Lung (tissue), 12 donors: ENCODE data around the gene RALGAPA1. TPM values are rescaled to one million over a fixed set of nuclear protein-coding genes. Genes with fewer than 3 reads are reported as not detected.

ENCODE experiments used
- ATAC-seq: fragments of 200-7000 bp; cut with Tn5 transposase; one replicate; pipeline ENCODE4 v1.9.1; 2020; ENCODE audit warnings: moderate number of reproducible peaks; ENCODE audit not compliant: insufficient read depth, low FRiP score
- DNase-seq, 3 donors: peaks; one replicate each; pipeline ENCODE4 v3.0.0-alpha.2; 2013 to 2017
- H3K27ac ChIP-seq, 2 donors: one replicate each; pipeline ENCODE4 v1.5.1; 2013; ENCODE audit warnings: mild to moderate bottlenecking in 2 of 2, moderate library complexity in 2 of 2, control low read depth in 1 of 2, inconsistent platforms in 1 of 2, low read depth in 1 of 2, low read length in 1 of 2
- H3K27me3 ChIP-seq, 3 donors: one replicate each; pipeline ENCODE4 v1.5.1; 2013; ENCODE audit warnings: low read length in 2 of 3; ENCODE audit not compliant: control insufficient read depth in 3 of 3, insufficient read depth in 3 of 3
- H3K36me3 ChIP-seq, 4 donors: one replicate each; pipeline ENCODE4 v1.5.1; 2013; ENCODE audit warnings: low read length in 4 of 4, mild to moderate bottlenecking in 1 of 4, moderate library complexity in 1 of 4; ENCODE audit not compliant: control insufficient read depth in 4 of 4, insufficient read depth in 4 of 4
- H3K4me1 ChIP-seq, 5 donors: one replicate each; pipeline ENCODE4 v1.5.1; 2013; ENCODE audit warnings: low read length in 5 of 5, mild to moderate bottlenecking in 2 of 5, moderate library complexity in 1 of 5; ENCODE audit not compliant: control insufficient read depth in 5 of 5, insufficient read depth in 5 of 5
- H3K4me3 ChIP-seq: one replicate; pipeline ENCODE4 v1.5.1; 2013; ENCODE audit warnings: mild to moderate bottlenecking, control low read depth, moderate library complexity
- H3K9ac ChIP-seq, 2 donors: one replicate each; pipeline ENCODE4 v1.5.1; 2013; ENCODE audit warnings: low read length in 2 of 2, control low read depth in 1 of 2; ENCODE audit not compliant: insufficient read depth in 1 of 2
- H3K9me3 ChIP-seq, 4 donors: one replicate each; pipeline ENCODE4 v1.5.1; 2013; ENCODE audit warnings: low read length in 3 of 4, mild to moderate bottlenecking in 1 of 4, moderate library complexity in 1 of 4; ENCODE audit not compliant: control insufficient read depth in 4 of 4, insufficient read depth in 3 of 4
- WGBS, 2 donors: extraction: QIAGEN DNeasy Blood & Tissue Kit; methylation state at CpG; one replicate each; pipeline ENCODE4 v1.1.7; 2013; 5-methylcytosine and 5-hydroxymethylcytosine counted together
- polyA plus RNA-seq, 2 donors: library from polyadenylated mRNA; stranded (reverse); fragments of 200-250 nt; gene quantifications; one replicate each; pipeline ENCODE4 v1.2.1, GENCODE V29; 2013
- total RNA-seq, 2 donors: library from RNA; depleted of rRNA in 1 of 2; stranded (reverse); fragments of >200 nt in 1 of 2; gene quantifications; one replicate each; pipeline ENCODE4 v1.2.1, GENCODE V29; 2014 to 2021
- TF ChIP-seq, protein P1 (sequence below): IDR thresholded peaks from 2 replicates; pipeline ENCODE4 v1.5.1; 2012; ENCODE audit warnings: mild to moderate bottlenecking; ENCODE audit errors: control extremely low read depth, extremely low read depth
- donor health status: control.
- donor health status: control.
- donor health status: Bipolar disorder and iron deficiency.
- donor health status: healthy.
- donor health status: DM: yes; HTN: yes; CAD: no.

RALGAPA1 gene
- total and polyA plus RNA-seq, 4 donors: 9.4 to 188 (median 44.9) TPM

DNA sequence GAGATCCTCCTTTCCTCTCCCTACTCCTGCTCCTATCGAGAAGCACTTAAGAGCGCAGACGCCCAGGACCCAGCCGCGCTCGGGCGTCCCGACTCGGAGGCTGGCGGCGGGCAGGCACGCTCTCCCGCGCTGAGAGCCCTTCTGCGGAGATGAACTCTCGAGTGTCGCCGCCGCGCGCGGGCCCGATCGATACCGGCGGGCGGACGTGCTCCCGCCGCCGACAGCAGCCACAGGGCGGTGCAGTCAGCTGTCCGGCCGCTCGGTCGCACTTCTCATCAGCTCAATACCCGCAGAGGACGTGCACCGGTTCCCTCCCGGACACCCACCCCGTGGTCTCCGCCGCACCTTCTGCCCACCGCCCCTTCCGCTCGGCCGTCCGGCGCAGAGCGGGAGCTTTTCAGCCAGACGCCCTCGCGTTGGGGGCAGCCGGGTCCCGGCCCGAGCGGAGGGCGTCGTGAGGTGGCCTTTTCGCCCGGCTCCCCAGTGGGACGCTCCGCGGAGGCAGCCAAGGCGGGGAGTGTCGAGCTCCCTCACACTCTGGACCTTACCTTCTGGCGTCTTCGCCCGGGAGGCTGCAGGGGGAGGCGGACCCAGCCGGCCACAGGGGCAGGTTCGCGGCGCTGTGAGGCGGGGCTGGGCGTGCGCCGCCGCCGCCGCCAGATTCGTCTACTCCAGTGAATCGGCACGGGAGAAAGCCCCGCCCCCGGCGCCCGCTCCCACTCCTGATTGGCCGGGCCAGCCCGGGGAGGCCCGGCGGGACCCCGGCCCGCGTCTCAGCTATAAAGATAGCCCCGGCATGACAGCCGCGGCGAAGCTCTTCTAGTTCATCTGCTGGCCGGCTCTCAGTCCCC, 275.5 kb downstream of the RALGAPA1 start, which contains the start of gene INSM2:
Gene INSM2, plus strand, starts transcription at position 808 of the 851 bp plus-strand sequence. CDS start 89 bp downstream, outside the sequence.
- Histone ChIP-seq H3K9me3 (peaks cover 0 to 2% (median 0%) of the 10 kb centered on the region in 4 donors), H3K4me1 (peaks cover 0 to 22% (median 9%) of the 10 kb centered on the region in 5 donors), H3K36me3 (peaks cover 0 to 2% (median 0%) of the 10 kb centered on the region in 4 donors), H3K4me3 (peak within 1 kb of the TSS; percentile 3), H3K9ac (no peak within 1 kb of the TSS), H3K27me3 (peaks cover 0 to 57% (median 43%) of the 10 kb centered on the region in 3 donors), H3K27ac (no peak within 1 kb of the TSS)
- TF ChIP-seq, protein P1, sequence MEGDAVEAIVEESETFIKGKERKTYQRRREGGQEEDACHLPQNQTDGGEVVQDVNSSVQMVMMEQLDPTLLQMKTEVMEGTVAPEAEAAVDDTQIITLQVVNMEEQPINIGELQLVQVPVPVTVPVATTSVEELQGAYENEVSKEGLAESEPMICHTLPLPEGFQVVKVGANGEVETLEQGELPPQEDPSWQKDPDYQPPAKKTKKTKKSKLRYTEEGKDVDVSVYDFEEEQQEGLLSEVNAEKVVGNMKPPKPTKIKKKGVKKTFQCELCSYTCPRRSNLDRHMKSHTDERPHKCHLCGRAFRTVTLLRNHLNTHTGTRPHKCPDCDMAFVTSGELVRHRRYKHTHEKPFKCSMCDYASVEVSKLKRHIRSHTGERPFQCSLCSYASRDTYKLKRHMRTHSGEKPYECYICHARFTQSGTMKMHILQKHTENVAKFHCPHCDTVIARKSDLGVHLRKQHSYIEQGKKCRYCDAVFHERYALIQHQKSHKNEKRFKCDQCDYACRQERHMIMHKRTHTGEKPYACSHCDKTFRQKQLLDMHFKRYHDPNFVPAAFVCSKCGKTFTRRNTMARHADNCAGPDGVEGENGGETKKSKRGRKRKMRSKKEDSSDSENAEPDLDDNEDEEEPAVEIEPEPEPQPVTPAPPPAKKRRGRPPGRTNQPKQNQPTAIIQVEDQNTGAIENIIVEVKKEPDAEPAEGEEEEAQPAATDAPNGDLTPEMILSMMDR: no peak
- DNase-seq: peak; percentile 44 to 64 (median 57)
- WGBS, 2 donors: 1% methylated on average over 88 to 100 of the region's 100 CpGs
- ATAC-seq: peak; percentile 55

DNA sequence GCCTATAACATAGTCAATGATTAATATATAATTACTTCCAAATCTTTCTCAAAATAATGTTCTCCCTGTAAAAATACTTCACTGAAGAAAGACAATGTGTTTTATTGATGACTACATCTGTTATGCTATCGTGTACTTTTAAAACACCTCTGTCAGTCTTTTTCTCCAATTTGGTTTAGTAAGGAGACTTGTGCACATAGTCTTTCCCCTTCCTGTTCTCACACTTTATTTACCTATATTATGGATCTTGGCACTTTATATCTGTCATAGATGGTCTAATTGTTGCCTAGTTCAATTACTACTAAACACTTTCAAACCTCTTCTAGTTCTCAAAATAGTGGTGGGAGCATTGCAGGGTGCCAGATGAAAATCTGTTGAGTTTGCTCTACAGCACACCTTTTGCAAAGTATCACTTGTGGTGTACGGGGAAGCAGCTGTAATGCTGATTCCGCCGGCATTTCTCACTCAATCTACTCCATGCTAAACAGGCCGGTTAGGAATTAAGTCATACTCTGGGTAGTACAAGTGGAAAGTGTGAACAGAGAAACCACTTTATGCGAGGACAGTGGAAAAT, 276.2 kb downstream of the RALGAPA1 start:
- 12 to 15% methylated on average over 6 of the region's 6 CpGs for WGBS, 2 donors
- DNase-seq: peak in 1 of 3 donors; percentile 11
- TF ChIP-seq, protein P1: no peak
- no peak for ATAC-seq
- Histone ChIP-seq H3K36me3 (peaks cover 0 to 2% (median 0%) of the 10 kb centered on the region in 4 donors), H3K9ac (no peak overlapping the region), H3K4me3 (no peak overlapping the region), H3K9me3 (peaks cover 0 to 2% (median 0%) of the 10 kb centered on the region in 4 donors), H3K27me3 (peaks cover 0 to 57% (median 43%) of the 10 kb centered on the region in 3 donors), H3K27ac (no peak overlapping the region), H3K4me1 (peaks cover 0 to 22% (median 9%) of the 10 kb centered on the region in 5 donors)

DNA sequence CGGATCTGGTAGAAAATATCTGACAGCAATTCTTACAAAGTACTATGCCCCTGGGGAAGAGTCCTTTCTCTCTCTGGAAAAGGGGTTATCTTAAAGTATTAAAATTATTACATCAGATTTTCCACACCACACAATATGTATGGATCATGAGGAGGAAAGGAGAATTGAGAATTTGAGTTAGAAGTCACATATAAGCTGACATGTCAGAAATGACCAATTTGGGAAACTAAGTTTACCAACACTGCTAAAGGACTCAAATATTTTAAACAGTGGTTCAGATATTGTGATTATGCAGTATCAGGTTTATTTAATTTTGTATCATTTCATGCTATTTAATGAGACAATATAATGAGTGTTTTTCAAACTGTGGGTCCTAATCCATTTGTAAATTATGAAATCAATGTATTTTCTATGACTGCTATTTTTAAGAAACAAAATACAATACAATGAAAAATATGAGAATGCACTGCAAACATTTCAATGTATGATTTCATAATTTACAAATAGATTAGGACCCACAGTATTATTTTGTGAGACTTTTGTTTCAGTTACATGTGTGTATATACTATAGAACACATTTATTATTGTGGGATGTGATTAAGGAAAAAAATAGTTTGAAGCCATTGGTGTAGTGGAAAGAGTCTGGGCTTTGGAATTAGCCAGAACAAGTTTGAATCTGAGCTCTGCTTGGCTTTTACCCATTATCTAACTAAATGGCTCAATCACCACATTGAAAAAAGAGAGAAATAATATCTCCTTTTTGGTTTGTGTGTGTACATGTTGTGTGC, 276.9 kb downstream of the RALGAPA1 start:
- Histone ChIP-seq H3K36me3 (peaks cover 0 to 2% (median 0%) of the 10 kb centered on the region in 4 donors), H3K27ac (no peak overlapping the region), H3K9ac (no peak overlapping the region), H3K4me3 (no peak overlapping the region), H3K9me3 (peaks cover 0 to 2% (median 0%) of the 10 kb centered on the region in 4 donors), H3K27me3 (peaks cover 0 to 57% (median 43%) of the 10 kb centered on the region in 3 donors), H3K4me1 (peaks cover 0 to 22% (median 9%) of the 10 kb centered on the region in 5 donors)
- WGBS, 2 donors: 76 to 87% methylated on average over 1 of the region's 1 CpG
- no peak for ATAC-seq
- TF ChIP-seq, protein P1: no peak
- DNase-seq: no peak
